Type B pancreatic cell (in vitro differentiated cells): Measurements from ENCODE around the gene ELL. TPM values are rescaled to one million over a fixed set of nuclear protein-coding genes. Genes with fewer than 3 reads are reported as not detected.

ENCODE experiments used
- DNase-seq: peaks from one replicate; pipeline ENCODE4 v3.0.0; 2021; ENCODE audit warnings: mixed read lengths; ENCODE audit not compliant: unreplicated experiment; ENCODE audit errors: extremely low spot score
- H3K27ac Mint-ChIP-seq: 2 replicates; pipeline ENCODE4 v1.8.0; 2021; ENCODE audit warnings: mild to moderate bottlenecking, mixed read lengths
- H3K27me3 Mint-ChIP-seq: 2 replicates; pipeline ENCODE4 v1.8.0; 2021; ENCODE audit warnings: mixed read lengths
- H3K36me3 Mint-ChIP-seq: 2 replicates; pipeline ENCODE4 v1.8.0; 2021; ENCODE audit warnings: mixed read lengths
- H3K4me1 Mint-ChIP-seq: one replicate; pipeline ENCODE4 v1.8.0; 2021; ENCODE audit warnings: mixed read lengths; ENCODE audit not compliant: unreplicated experiment
- H3K4me3 Mint-ChIP-seq: 2 replicates; pipeline ENCODE4 v1.8.0; 2021; ENCODE audit warnings: mild to moderate bottlenecking, mixed read lengths
- H3K9me3 Mint-ChIP-seq: 2 replicates; pipeline ENCODE4 v1.8.0; 2021; ENCODE audit warnings: mixed read lengths
- CTCF ChIP-seq: fragments of 200-600 bp; sonication (generic); conservative IDR thresholded peaks from 2 replicates; pipeline ENCODE4 v1.5.0; 2021; ENCODE audit warnings: antibody characterized with exemption, mild to moderate bottlenecking
- total RNA-seq: library from RNA; stranded (reverse); gene quantifications from 2 replicates; pipeline ENCODE4 v1.2.1, GENCODE V29; 2021; ENCODE audit warnings: low replicate concordance

Gene ELL
- total RNA-seq, 1 donor from 2014 or later: 13.6 TPM

GRCh38 chr19:18502638-18503294 lies 19.1 kb downstream of the ELL start:
- Mint-ChIP-seq H3K36me3 (no peaks in the 10 kb centered on the region), H3K27ac (no peak overlapping the region), H3K27me3 (no peaks in the 10 kb centered on the region), H3K4me3 (no peak overlapping the region), H3K4me1 (peaks cover 43% of the 10 kb centered on the region), H3K9me3 (no peaks in the 10 kb centered on the region)
- TF ChIP-seq CTCF: no peak
- DNase-seq: no peak

GRCh38 chr19:18502246-18502637 lies 19.6 kb downstream of the ELL start:
- H3K27ac Mint-ChIP-seq: no peak overlapping the region

GRCh38 chr19:18501832-18502231 lies 20.0 kb downstream of the ELL start:
- H3K36me3 Mint-ChIP-seq: no peaks in the 10 kb centered on the region
- H3K9me3 Mint-ChIP-seq: no peaks in the 10 kb centered on the region
- no peak overlapping the region for H3K27ac Mint-ChIP-seq
- H3K27me3 Mint-ChIP-seq: no peaks in the 10 kb centered on the region
- H3K4me1 Mint-ChIP-seq: peaks cover 38% of the 10 kb centered on the region
- DNase-seq: no peak
- no peak for TF ChIP-seq CTCF
- H3K4me3 Mint-ChIP-seq: no peak overlapping the region

More at GRCh38 chr19:18502246-18502637, 19.6 kb downstream of the ELL start:
- Mint-ChIP-seq H3K9me3 (no peaks in the 10 kb centered on the region), H3K4me3 (no peak overlapping the region), H3K27me3 (no peaks in the 10 kb centered on the region), H3K36me3 (no peaks in the 10 kb centered on the region), H3K4me1 (peaks cover 38% of the 10 kb centered on the region)
- TF ChIP-seq CTCF: no peak
- DNase-seq: no peak

GRCh38 chr19:18501351-18501750 lies 20.5 kb downstream of the ELL start:
- Mint-ChIP-seq H3K9me3 (no peaks in the 10 kb centered on the region), H3K4me3 (no peak overlapping the region), H3K27ac (no peak overlapping the region), H3K27me3 (no peaks in the 10 kb centered on the region), H3K36me3 (no peaks in the 10 kb centered on the region), H3K4me1 (peaks cover 39% of the 10 kb centered on the region)
- no peak for DNase-seq
- no peak for TF ChIP-seq CTCF

GRCh38 chr19:18500799-18501198 lies 21.1 kb downstream of the ELL start:
- Mint-ChIP-seq H3K9me3 (no peaks in the 10 kb centered on the region), H3K27me3 (no peaks in the 10 kb centered on the region), H3K4me3 (no peak overlapping the region), H3K4me1 (peaks cover 45% of the 10 kb centered on the region), H3K36me3 (no peaks in the 10 kb centered on the region), H3K27ac (no peak overlapping the region)
- TF ChIP-seq CTCF: no peak
- no peak for DNase-seq
